HepG2 (cell line): Measurements from ENCODE around the gene NARF. TPM values are rescaled to one million over a fixed set of nuclear protein-coding genes. Genes with fewer than 3 reads are reported as not detected.

Source experiments
- BORCS8-MEF2B ChIP-seq: sonication (generic); formaldehyde crosslinking; IDR thresholded peaks from 2 replicates; pipeline ENCODE4 v1.8.0; 2022; ENCODE audit warnings: mild to moderate bottlenecking, missing genetic modification reagents
- CBFB ChIP-seq: sonication (generic); formaldehyde crosslinking; IDR thresholded peaks from 2 replicates; pipeline ENCODE4 v1.4.0; 2020; ENCODE audit warnings: missing genetic modification reagents
- CENPT ChIP-seq: sonication (generic); formaldehyde crosslinking; IDR thresholded peaks from 2 replicates; pipeline ENCODE4 v1.8.0; 2022; ENCODE audit warnings: low read depth, mild to moderate bottlenecking, moderate library complexity, missing genetic modification reagents
- DR1 ChIP-seq: sonication (generic); formaldehyde crosslinking; IDR thresholded peaks from 2 replicates; pipeline ENCODE4 v1.8.0; 2021; ENCODE audit warnings: mild to moderate bottlenecking, missing genetic modification reagents, inconsistent platforms
- ELF1 ChIP-seq: sonication (generic); formaldehyde crosslinking; IDR thresholded peaks from 2 replicates; pipeline ENCODE4 v1.4.0; 2020; ENCODE audit warnings: missing genetic modification reagents
- ETV6 ChIP-seq: sonication (generic); formaldehyde crosslinking; conservative IDR thresholded peaks from 2 replicates; pipeline ENCODE4 v1.4.0; 2020; ENCODE audit warnings: missing genetic modification reagents
- GABPB1 ChIP-seq: IDR thresholded peaks from 2 replicates; pipeline ENCODE4 v1.6.1; 2016; ENCODE audit warnings: mild to moderate bottlenecking, missing genetic modification reagents, moderate library complexity, missing compliant biosample characterization
- JDP2 ChIP-seq: sonication (generic); formaldehyde crosslinking; IDR thresholded peaks from 2 replicates; pipeline ENCODE4 v1.8.1; 2022; ENCODE audit warnings: missing genetic modification reagents, borderline replicate concordance
- KDM1A ChIP-seq: IDR thresholded peaks from 2 replicates; pipeline ENCODE4 v1.6.1; 2016; ENCODE audit warnings: missing compliant biosample characterization
- MAFF ChIP-seq: IDR thresholded peaks from 2 replicates; pipeline ENCODE4 v1.6.1; 2011; ENCODE audit warnings: low read depth, low read length, improper control_type of control experiment
- POLR2A ChIP-seq, 2 experiments: IDR thresholded peaks; 2 replicates each; pipeline ENCODE4 v1.6.1; 2011; ENCODE audit warnings: low read depth in 2 of 2, low read length in 2 of 2, mild to moderate bottlenecking in 1 of 2, moderate library complexity in 1 of 2; ENCODE audit not compliant: insufficient read depth in 1 of 2
- SALL1 ChIP-seq: sonication (generic); formaldehyde crosslinking; IDR thresholded peaks from 2 replicates; pipeline ENCODE4 v1.8.0; 2022; ENCODE audit warnings: mild to moderate bottlenecking, missing genetic modification reagents
- SMAD3 ChIP-seq: sonication (generic); formaldehyde crosslinking; IDR thresholded peaks from 2 replicates; pipeline ENCODE4 v1.4.0; 2020; ENCODE audit warnings: missing genetic modification reagents
- SRSF4 ChIP-seq: fragments of 200-400 bp; formaldehyde crosslinking; IDR thresholded peaks from one replicate; pipeline ENCODE4 v1.6.1; 2018; ENCODE audit warnings: mild to moderate bottlenecking, low read depth, low read length, moderate library complexity; ENCODE audit not compliant: poor library complexity, severe bottlenecking
- TBP ChIP-seq: sonication (generic); formaldehyde crosslinking; IDR thresholded peaks from 2 replicates; pipeline ENCODE4 v1.5.0; 2020; ENCODE audit warnings: missing genetic modification reagents
- ZNF205 ChIP-seq: IDR thresholded peaks from 2 replicates; pipeline ENCODE4 v1.6.1; 2018; ENCODE audit warnings: missing biosample characterization, missing genetic modification reagents
- ZNF232 ChIP-seq: sonication (generic); formaldehyde crosslinking; IDR thresholded peaks from 2 replicates; pipeline ENCODE4 v1.4.0; 2020; ENCODE audit warnings: missing genetic modification reagents, borderline replicate concordance
- ZNF274 ChIP-seq: sonication (generic); formaldehyde crosslinking; IDR thresholded peaks from 2 replicates; pipeline ENCODE4 v1.5.1; 2020; ENCODE audit warnings: mild to moderate bottlenecking, missing genetic modification reagents
- ZNF441 ChIP-seq: sonication (generic); formaldehyde crosslinking; IDR thresholded peaks from 2 replicates; pipeline ENCODE4 v1.7.0; 2021; ENCODE audit warnings: missing genetic modification reagents, borderline replicate concordance
- ZNF446 ChIP-seq: sonication (generic); formaldehyde crosslinking; IDR thresholded peaks from 2 replicates; pipeline ENCODE4 v1.5.0; 2020; ENCODE audit warnings: mild to moderate bottlenecking, missing genetic modification reagents
- ZNF616 ChIP-seq: sonication (generic); formaldehyde crosslinking; IDR thresholded peaks from 2 replicates; pipeline ENCODE4 v1.5.0; 2020; ENCODE audit warnings: low read depth, mild to moderate bottlenecking, missing genetic modification reagents
- ZNF709 ChIP-seq: sonication (generic); formaldehyde crosslinking; IDR thresholded peaks from 2 replicates; pipeline ENCODE4 v1.5.0; 2020; ENCODE audit warnings: mild to moderate bottlenecking, missing genetic modification reagents
- ZNF768 ChIP-seq: sonication (generic); formaldehyde crosslinking; IDR thresholded peaks from 2 replicates; pipeline ENCODE4 v1.4.0; 2020; ENCODE audit warnings: missing genetic modification reagents
- polyA plus RNA-seq, 8 experiments: library from polyadenylated mRNA; depleted of rRNA in 3 of 8; stranded (reverse) in 7 of 8; unstranded in 1 of 8; fragments of >200 nt; fragmentation: Illumina TruSeq in 4 of 8; extraction: Trizol in 4 of 8; gene quantifications; 2 replicates each; pipeline versions ENCODE4 v1.2.1 to v1.2.3, GENCODE V29; 2011 to 2016; ENCODE audit warnings: low read depth in 4 of 8, missing spikeins in 1 of 8, mixed read lengths in 1 of 8; ENCODE audit not compliant: insufficient read depth in 1 of 8
- total RNA-seq, 5 experiments: library from RNA; depleted of rRNA; stranded (reverse); fragments of >200 nt; fragmentation: Illumina TruSeq; extraction: Trizol; gene quantifications; 2 replicates each; pipeline ENCODE4 v1.2.3, GENCODE V29; 2016; ENCODE audit warnings: low read depth in 1 of 5
- TF ChIP-seq, protein P1 (sequence below): sonication (generic); formaldehyde crosslinking; IDR thresholded peaks from 2 replicates; pipeline ENCODE4 v1.4.0; 2020; ENCODE audit warnings: mild to moderate bottlenecking, missing genetic modification reagents
- TF ChIP-seq, protein P2 (sequence below): sonication (generic); formaldehyde crosslinking; IDR thresholded peaks from 2 replicates; pipeline ENCODE4 v1.4.0; 2020; ENCODE audit warnings: missing genetic modification reagents, mild to moderate bottlenecking, borderline replicate concordance
- TF ChIP-seq, protein P3 (sequence below): sonication (generic); formaldehyde crosslinking; IDR thresholded peaks from 2 replicates; pipeline ENCODE4 v1.8.0; 2022; ENCODE audit warnings: low read depth, missing genetic modification reagents

The NARF gene
- total and polyA plus RNA-seq, 2 of the 13 experiments (the other 11 are each of a cell fraction or from before 2014, with no cell fraction given): 61.1 to 144 TPM

DNA sequence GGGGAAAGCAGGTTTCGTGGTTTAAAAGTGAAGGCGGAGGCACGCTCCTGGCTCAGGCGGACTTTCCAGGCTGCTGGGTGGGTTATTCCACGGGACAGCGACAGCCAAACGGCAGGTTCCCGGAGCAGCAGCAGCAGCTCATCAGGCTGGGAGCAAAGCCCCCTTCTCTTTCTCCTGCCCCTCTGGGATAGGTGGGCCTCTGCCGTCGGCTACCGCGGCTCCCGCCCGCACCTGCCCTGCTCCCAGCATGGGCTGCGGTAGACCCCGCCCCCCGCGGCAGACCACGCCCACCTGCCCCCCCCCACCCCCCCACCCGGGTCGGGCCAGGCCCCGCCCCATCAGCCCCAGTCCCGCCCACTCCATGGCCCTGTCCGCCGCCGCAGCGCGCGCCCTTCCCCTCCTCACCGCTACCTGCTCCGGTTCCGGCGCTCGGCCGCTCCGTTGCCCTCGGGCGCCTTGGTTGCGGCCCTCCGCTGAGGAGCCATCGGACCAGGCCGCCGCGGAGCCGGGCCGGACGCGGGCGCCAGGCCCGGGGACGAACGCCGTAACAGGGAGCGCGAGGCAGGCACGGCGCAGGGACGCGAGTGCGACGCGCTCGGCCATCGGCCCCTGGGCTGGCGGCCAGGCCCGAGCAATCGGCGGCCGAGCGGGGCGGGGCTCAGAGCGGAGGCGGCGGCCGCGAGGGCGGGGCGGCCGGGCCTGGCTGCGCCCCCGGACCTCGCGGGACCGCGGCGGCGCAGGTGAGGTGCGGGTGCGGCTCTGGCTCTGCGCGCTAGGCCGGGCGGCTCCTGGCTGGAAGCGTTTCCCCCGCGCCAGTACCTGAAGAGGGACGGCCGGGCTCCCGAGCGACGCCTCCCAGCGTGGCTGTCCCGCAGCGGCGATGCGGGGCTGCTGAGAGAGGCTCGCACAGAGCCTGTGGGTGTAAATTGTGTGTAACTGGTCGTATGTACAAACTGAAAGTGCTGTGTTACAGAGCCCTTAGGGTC is 40.2 kb upstream of the NARF start, which contains the start of the genes HEXD and OGFOD3 (continued):
- TF ChIP-seq, protein P1, sequence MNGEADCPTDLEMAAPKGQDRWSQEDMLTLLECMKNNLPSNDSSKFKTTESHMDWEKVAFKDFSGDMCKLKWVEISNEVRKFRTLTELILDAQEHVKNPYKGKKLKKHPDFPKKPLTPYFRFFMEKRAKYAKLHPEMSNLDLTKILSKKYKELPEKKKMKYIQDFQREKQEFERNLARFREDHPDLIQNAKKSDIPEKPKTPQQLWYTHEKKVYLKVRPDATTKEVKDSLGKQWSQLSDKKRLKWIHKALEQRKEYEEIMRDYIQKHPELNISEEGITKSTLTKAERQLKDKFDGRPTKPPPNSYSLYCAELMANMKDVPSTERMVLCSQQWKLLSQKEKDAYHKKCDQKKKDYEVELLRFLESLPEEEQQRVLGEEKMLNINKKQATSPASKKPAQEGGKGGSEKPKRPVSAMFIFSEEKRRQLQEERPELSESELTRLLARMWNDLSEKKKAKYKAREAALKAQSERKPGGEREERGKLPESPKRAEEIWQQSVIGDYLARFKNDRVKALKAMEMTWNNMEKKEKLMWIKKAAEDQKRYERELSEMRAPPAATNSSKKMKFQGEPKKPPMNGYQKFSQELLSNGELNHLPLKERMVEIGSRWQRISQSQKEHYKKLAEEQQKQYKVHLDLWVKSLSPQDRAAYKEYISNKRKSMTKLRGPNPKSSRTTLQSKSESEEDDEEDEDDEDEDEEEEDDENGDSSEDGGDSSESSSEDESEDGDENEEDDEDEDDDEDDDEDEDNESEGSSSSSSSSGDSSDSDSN (CRISPR knock-in tag): peak; percentile 69
- peak; percentile 69; the same call in 1 of the 2 replicates for TF ChIP-seq ZNF441 (CRISPR knock-in tag)
- TF ChIP-seq CBFB (CRISPR knock-in tag): no peak; the same call in 1 of the 2 replicates
- peak; percentile 7; the same call in 1 of the 2 replicates for TF ChIP-seq ZNF232
- peak; percentile 80 to 85 for TF ChIP-seq POLR2A (IDR thresholded peaks at IDR 0.05; ENCODE audit: insufficient read depth in 1 of 2, low read depth in 2 of 2, low read length in 2 of 2)
- TF ChIP-seq, protein P2, sequence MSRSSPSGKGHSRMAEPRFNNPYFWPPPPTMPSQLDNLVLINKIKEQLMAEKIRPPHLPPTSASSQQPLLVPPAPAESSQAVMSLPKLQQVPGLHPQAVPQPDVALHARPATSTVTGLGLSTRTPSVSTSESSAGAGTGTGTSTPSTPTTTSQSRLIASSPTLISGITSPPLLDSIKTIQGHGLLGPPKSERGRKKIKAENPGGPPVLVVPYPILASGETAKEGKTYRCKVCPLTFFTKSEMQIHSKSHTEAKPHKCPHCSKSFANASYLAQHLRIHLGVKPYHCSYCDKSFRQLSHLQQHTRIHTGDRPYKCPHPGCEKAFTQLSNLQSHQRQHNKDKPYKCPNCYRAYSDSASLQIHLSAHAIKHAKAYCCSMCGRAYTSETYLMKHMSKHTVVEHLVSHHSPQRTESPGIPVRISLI (CRISPR knock-in tag): no peak; the same call in 1 of the 2 replicates
- TF ChIP-seq JDP2: no peak
- 0 out of 2 replicates have a peak, but pooled peaks have one; percentile 17 for TF ChIP-seq SMAD3 (CRISPR knock-in tag)
- TF ChIP-seq CENPT (CRISPR knock-in tag): 0 out of 2 replicates have a peak, but pooled peaks have one; percentile 49
- peak; percentile 88; the same call in 1 of the 2 replicates for TF ChIP-seq ZNF616 (CRISPR knock-in tag)
- TF ChIP-seq GABPB1 (CRISPR knock-in tag): peak; percentile 77
- TF ChIP-seq ZNF446 (CRISPR knock-in tag): peak; percentile 93; the same call in 1 of the 2 replicates
- TF ChIP-seq SRSF4: no peak
- TF ChIP-seq ZNF274 (CRISPR knock-in tag): 0 out of 2 replicates have a peak, but pooled peaks have one; percentile 90
- TF ChIP-seq TBP (CRISPR knock-in tag): 0 out of 2 replicates have a peak, but pooled peaks have one; percentile 30
- 0 out of 2 replicates have a peak, but pooled peaks have one; percentile 16 for TF ChIP-seq ZNF205 (CRISPR knock-in tag)
- TF ChIP-seq SALL1 (CRISPR knock-in tag): peak; percentile 88
- peak; percentile 26; the same call in 1 of the 2 replicates for TF ChIP-seq KDM1A
- TF ChIP-seq ELF1 (CRISPR knock-in tag): no peak
- peak; percentile 91 for TF ChIP-seq BORCS8-MEF2B
- peak; percentile 58 for TF ChIP-seq ZNF768
- TF ChIP-seq ETV6: peak; percentile 91
- TF ChIP-seq, protein P3, sequence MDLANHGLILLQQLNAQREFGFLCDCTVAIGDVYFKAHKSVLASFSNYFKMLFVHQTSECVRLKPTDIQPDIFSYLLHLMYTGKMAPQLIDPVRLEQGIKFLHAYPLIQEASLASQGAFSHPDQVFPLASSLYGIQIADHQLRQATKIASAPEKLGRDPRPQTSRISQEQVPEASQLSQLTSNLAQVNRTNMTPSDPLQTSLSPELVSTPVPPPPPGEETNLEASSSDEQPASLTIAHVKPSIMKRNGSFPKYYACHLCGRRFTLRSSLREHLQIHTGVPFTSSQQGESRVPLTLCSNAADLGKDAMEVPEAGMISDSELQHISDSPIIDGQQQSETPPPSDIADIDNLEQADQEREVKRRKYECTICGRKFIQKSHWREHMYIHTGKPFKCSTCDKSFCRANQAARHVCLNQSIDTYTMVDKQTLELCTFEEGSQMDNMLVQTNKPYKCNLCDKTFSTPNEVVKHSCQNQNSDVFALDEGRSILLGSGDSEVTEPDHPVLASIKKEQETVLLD (CRISPR knock-in tag): peak; percentile 95
- TF ChIP-seq ZNF709 (CRISPR knock-in tag): peak; percentile 83; the same call in 1 of the 2 replicates
- peak; percentile 52; the same call in 1 of the 2 replicates for TF ChIP-seq DR1 (CRISPR knock-in tag)
- TF ChIP-seq MAFF: no peak
